K562 (cell line): ENCODE measurements around the gene FYB1.

Source experiments
- ASH1L ChIP-seq: fragments of 450-650 bp; IDR thresholded peaks from 2 replicates; pipeline ENCODE4 v1.6.1; 2018; ENCODE audit warnings: borderline replicate concordance, mild to moderate bottlenecking, low read depth; ENCODE audit not compliant: partially characterized antibody
- DPF2 ChIP-seq: fragments of 450-650 bp; IDR thresholded peaks from 2 replicates; pipeline ENCODE4 v1.6.1; 2016
- EP300 ChIP-seq: IDR thresholded peaks from 2 replicates; pipeline ENCODE4 v1.6.1; 2012; ENCODE audit warnings: low read length, improper control_type of control experiment
- ESRRB ChIP-seq: fragments of 250-450 bp; sonication (Bioruptor Pico); IDR thresholded peaks from 2 replicates; pipeline ENCODE4 v1.5.0; 2020; ENCODE audit warnings: mild to moderate bottlenecking, moderate library complexity, borderline replicate concordance
- JUNB ChIP-seq: fragments of 450-650 bp; formaldehyde crosslinking; conservative IDR thresholded peaks from 2 replicates; pipeline ENCODE4 v1.4.0; 2020; ENCODE audit warnings: mild to moderate bottlenecking
- MAFG ChIP-seq: fragments of 450-650 bp; conservative IDR thresholded peaks from 2 replicates; pipeline ENCODE4 v1.6.1; 2016; ENCODE audit warnings: missing genetic modification characterization, missing compliant biosample characterization
- POLR2AphosphoS5 ChIP-seq: IDR thresholded peaks from 2 replicates; pipeline ENCODE4 v1.6.1; 2011; ENCODE audit warnings: mild to moderate bottlenecking, low read depth, low read length, moderate library complexity; ENCODE audit not compliant: control insufficient read depth, insufficient read depth
- PTRF ChIP-seq: fragments of 450-650 bp; IDR thresholded peaks from 2 replicates; pipeline ENCODE4 v1.6.1; 2016; ENCODE audit warnings: mild to moderate bottlenecking, missing genetic modification characterization, missing compliant biosample characterization
- RAD21 ChIP-seq, 2 experiments: fragments of 250-450 bp in 1 of 2; fragments of 450-650 bp in 1 of 2; sonication (Bioruptor Pico) in 1 of 2; formaldehyde crosslinking in 1 of 2; IDR thresholded peaks in 1 of 2; conservative IDR thresholded peaks in 1 of 2; 2 replicates each; pipeline versions ENCODE4 v1.4.0 to v1.8.0; 2020 to 2022; ENCODE audit warnings: mild to moderate bottlenecking in 2 of 2, moderate library complexity in 1 of 2
- SIN3B ChIP-seq: fragments of 450-650 bp; IDR thresholded peaks from 2 replicates; pipeline ENCODE4 v1.6.1; 2017; ENCODE audit warnings: low read depth, mild to moderate bottlenecking, moderate library complexity
- ZNF561 ChIP-seq: fragments of 450-650 bp; formaldehyde crosslinking; conservative IDR thresholded peaks from 2 replicates; pipeline ENCODE4 v1.4.0; 2020; ENCODE audit warnings: mild to moderate bottlenecking, moderate library complexity
- TF ChIP-seq, protein P1 (sequence below): fragments of 450-650 bp; IDR thresholded peaks from 2 replicates; pipeline ENCODE4 v1.6.1; 2018; ENCODE audit not compliant: partially characterized antibody
- TF ChIP-seq, protein P2 (sequence below): sonication (generic); formaldehyde crosslinking; IDR thresholded peaks from 2 replicates; pipeline ENCODE4 v1.8.0; 2023; ENCODE audit warnings: missing genetic modification reagents, mild to moderate bottlenecking, borderline replicate concordance
- TF ChIP-seq, protein P3 (sequence below), 3 experiments: IDR thresholded peaks in 2 of 3; conservative IDR thresholded peaks in 1 of 3; 2 replicates each; pipeline ENCODE4 v1.5.1; 2011 to 2012; ENCODE audit warnings: low read length in 3 of 3, mild to moderate bottlenecking in 3 of 3, control low read depth in 2 of 3, improper control_type of control experiment in 1 of 3, inconsistent platforms in 1 of 3, low read depth in 1 of 3, mixed read lengths in 1 of 3, moderate library complexity in 1 of 3; ENCODE audit not compliant: insufficient read depth in 2 of 3

DNA sequence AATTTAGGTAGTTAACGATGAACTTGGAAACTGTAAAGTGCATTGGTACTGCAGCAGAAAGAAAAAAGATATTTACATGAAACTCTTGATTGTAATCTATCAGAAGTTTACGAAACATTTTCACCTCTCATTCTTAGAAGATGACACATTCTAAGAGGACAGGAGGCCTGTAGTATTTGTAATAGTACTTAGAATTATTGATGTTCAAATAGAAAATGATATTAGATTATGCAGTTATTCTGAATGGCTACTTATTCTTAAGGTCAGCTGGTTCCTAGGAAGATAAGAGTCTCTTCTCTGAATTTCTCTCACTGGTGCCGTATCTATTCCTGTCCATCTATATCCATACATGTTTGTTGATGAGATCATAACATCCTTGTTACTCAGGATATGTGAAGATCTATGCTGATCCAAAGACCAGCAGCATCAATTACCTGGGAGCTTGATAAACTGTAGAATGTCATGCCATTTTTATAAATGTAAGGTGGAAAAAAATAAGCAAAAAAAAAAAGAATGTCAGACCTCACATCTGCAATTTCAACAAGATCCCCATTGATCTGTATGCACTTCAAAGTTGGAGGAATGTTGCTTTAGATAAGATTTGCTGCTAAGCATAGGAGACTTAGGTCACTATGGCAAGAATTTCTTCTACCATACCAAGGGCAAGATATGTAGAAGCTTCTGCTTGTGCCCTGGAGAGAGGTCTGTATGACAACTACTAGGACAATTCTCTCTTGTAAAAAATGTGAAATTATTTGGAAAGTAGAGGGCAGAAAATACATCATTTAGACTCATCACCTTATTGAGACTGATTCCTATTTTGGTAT is 102.8 kb downstream of the FYB1 start:
- TF ChIP-seq ASH1L (no peak), SIN3B (no peak), POLR2AphosphoS5 (no peak), JUNB (CRISPR knock-in tag) (no peak), EP300 (peak; percentile 63), MAFG (no peak), DPF2 (peak; percentile 65; the same call in 1 of the 2 replicates), ESRRB (CRISPR knock-in tag) (no peak), ZNF561 (no peak), RAD21 (CRISPR knock-in tag; conservative IDR thresholded peaks at IDR 0.05 in 1 of 2, IDR thresholded peaks at IDR 0.05 in 1 of 2) (no peak), PTRF (tag) (no peak)
- TF ChIP-seq, protein P1, sequence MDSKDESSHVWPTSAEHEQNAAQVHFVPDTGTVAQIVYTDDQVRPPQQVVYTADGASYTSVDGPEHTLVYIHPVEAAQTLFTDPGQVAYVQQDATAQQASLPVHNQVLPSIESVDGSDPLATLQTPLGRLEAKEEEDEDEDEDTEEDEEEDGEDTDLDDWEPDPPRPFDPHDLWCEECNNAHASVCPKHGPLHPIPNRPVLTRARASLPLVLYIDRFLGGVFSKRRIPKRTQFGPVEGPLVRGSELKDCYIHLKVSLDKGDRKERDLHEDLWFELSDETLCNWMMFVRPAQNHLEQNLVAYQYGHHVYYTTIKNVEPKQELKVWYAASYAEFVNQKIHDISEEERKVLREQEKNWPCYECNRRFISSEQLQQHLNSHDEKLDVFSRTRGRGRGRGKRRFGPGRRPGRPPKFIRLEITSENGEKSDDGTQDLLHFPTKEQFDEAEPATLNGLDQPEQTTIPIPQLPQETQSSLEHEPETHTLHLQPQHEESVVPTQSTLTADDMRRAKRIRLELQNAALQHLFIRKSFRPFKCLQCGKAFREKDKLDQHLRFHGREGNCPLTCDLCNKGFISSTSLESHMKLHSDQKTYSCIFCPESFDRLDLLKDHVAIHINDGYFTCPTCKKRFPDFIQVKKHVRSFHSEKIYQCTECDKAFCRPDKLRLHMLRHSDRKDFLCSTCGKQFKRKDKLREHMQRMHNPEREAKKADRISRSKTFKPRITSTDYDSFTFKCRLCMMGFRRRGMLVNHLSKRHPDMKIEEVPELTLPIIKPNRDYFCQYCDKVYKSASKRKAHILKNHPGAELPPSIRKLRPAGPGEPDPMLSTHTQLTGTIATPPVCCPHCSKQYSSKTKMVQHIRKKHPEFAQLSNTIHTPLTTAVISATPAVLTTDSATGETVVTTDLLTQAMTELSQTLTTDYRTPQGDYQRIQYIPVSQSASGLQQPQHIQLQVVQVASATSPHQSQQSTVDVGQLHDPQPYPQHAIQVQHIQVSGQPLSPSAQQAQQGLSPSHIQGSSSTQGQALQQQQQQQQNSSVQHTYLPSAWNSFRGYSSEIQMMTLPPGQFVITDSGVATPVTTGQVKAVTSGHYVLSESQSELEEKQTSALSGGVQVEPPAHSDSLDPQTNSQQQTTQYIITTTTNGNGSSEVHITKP: no peak
- TF ChIP-seq, protein P2, sequence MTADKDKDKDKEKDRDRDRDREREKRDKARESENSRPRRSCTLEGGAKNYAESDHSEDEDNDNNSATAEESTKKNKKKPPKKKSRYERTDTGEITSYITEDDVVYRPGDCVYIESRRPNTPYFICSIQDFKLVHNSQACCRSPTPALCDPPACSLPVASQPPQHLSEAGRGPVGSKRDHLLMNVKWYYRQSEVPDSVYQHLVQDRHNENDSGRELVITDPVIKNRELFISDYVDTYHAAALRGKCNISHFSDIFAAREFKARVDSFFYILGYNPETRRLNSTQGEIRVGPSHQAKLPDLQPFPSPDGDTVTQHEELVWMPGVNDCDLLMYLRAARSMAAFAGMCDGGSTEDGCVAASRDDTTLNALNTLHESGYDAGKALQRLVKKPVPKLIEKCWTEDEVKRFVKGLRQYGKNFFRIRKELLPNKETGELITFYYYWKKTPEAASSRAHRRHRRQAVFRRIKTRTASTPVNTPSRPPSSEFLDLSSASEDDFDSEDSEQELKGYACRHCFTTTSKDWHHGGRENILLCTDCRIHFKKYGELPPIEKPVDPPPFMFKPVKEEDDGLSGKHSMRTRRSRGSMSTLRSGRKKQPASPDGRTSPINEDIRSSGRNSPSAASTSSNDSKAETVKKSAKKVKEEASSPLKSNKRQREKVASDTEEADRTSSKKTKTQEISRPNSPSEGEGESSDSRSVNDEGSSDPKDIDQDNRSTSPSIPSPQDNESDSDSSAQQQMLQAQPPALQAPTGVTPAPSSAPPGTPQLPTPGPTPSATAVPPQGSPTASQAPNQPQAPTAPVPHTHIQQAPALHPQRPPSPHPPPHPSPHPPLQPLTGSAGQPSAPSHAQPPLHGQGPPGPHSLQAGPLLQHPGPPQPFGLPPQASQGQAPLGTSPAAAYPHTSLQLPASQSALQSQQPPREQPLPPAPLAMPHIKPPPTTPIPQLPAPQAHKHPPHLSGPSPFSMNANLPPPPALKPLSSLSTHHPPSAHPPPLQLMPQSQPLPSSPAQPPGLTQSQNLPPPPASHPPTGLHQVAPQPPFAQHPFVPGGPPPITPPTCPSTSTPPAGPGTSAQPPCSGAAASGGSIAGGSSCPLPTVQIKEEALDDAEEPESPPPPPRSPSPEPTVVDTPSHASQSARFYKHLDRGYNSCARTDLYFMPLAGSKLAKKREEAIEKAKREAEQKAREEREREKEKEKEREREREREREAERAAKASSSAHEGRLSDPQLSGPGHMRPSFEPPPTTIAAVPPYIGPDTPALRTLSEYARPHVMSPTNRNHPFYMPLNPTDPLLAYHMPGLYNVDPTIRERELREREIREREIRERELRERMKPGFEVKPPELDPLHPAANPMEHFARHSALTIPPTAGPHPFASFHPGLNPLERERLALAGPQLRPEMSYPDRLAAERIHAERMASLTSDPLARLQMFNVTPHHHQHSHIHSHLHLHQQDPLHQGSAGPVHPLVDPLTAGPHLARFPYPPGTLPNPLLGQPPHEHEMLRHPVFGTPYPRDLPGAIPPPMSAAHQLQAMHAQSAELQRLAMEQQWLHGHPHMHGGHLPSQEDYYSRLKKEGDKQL (CRISPR knock-in tag): no peak
- TF ChIP-seq, protein P3, sequence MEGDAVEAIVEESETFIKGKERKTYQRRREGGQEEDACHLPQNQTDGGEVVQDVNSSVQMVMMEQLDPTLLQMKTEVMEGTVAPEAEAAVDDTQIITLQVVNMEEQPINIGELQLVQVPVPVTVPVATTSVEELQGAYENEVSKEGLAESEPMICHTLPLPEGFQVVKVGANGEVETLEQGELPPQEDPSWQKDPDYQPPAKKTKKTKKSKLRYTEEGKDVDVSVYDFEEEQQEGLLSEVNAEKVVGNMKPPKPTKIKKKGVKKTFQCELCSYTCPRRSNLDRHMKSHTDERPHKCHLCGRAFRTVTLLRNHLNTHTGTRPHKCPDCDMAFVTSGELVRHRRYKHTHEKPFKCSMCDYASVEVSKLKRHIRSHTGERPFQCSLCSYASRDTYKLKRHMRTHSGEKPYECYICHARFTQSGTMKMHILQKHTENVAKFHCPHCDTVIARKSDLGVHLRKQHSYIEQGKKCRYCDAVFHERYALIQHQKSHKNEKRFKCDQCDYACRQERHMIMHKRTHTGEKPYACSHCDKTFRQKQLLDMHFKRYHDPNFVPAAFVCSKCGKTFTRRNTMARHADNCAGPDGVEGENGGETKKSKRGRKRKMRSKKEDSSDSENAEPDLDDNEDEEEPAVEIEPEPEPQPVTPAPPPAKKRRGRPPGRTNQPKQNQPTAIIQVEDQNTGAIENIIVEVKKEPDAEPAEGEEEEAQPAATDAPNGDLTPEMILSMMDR (IDR thresholded peaks at IDR 0.05 in 2 of 3, conservative IDR thresholded peaks at IDR 0.05 in 1 of 3; ENCODE audit: insufficient read depth in 2 of 3, low read depth in 1 of 3, low read length in 3 of 3): no peak
